ENCODE measurements around the gene PTP4A1.

The PTP4A1 gene

DNA sequence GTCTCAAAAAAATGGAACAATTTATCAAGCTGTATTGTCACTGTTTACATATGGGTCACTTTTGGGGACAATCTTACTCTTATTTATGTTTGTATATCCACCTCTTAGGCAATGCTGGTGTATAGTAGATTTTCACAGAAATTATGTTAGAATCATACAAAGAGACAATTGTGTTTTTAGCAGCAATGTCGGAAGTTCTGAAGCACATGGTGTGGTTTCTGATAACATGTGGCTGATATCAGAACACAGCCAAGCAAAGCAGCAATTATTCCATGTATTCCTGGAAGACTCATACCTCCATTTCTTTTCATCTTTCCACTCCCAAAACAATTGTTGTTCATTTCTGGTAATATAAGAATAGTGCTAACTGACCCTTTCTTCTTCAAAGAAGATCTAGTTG lies 17.5 kb upstream of the PTP4A1 start:
- no peak for TF ChIP-seq YY1 (IDR thresholded peaks at IDR 0.05; ENCODE audit: low read depth)
- TF ChIP-seq TCF12 (IDR thresholded peaks at IDR 0.05; ENCODE audit: low read depth): no peak
- TF ChIP-seq MAX (IDR thresholded peaks at IDR 0.05): no peak
- no peak for TF ChIP-seq RAD21 (IDR thresholded peaks at IDR 0.05; ENCODE audit: low read depth)
- no peak for TF ChIP-seq CEBPB (IDR thresholded peaks at IDR 0.05)
- TF ChIP-seq TEAD4 (IDR thresholded peaks at IDR 0.05): no peak
- no peak for TF ChIP-seq EP300 (IDR thresholded peaks at IDR 0.05; ENCODE audit: borderline replicate concordance)
- TF ChIP-seq CREB1 (IDR thresholded peaks at IDR 0.05; ENCODE audit: low read depth): no peak
- no peak for TF ChIP-seq FOXM1 (IDR thresholded peaks at IDR 0.05; ENCODE audit: borderline replicate concordance, low read depth)
- TF ChIP-seq TAF1 (IDR thresholded peaks at IDR 0.05; ENCODE audit: low read depth): no peak
- no peak for TF ChIP-seq ZBTB7A (IDR thresholded peaks at IDR 0.05; ENCODE audit: low read depth)
- no peak for TF ChIP-seq USF1 (IDR thresholded peaks at IDR 0.05)
- TF ChIP-seq REST (IDR thresholded peaks at IDR 0.05; ENCODE audit: low read depth): no peak

GRCh38 chr6:63556369-63556768 lies 15.9 kb upstream of the PTP4A1 start:
- TF ChIP-seq RAD21 (IDR thresholded peaks at IDR 0.05; ENCODE audit: low read depth) (no peak), EP300 (IDR thresholded peaks at IDR 0.05; ENCODE audit: borderline replicate concordance) (no peak), USF1 (IDR thresholded peaks at IDR 0.05) (no peak), TCF12 (IDR thresholded peaks at IDR 0.05; ENCODE audit: low read depth) (no peak), REST (IDR thresholded peaks at IDR 0.05; ENCODE audit: low read depth) (no peak), CEBPB (IDR thresholded peaks at IDR 0.05) (no peak), CREB1 (IDR thresholded peaks at IDR 0.05; ENCODE audit: low read depth) (no peak), TEAD4 (IDR thresholded peaks at IDR 0.05) (no peak), NFIC (IDR thresholded peaks at IDR 0.05) (no peak), MAX (IDR thresholded peaks at IDR 0.05) (no peak)

DNA sequence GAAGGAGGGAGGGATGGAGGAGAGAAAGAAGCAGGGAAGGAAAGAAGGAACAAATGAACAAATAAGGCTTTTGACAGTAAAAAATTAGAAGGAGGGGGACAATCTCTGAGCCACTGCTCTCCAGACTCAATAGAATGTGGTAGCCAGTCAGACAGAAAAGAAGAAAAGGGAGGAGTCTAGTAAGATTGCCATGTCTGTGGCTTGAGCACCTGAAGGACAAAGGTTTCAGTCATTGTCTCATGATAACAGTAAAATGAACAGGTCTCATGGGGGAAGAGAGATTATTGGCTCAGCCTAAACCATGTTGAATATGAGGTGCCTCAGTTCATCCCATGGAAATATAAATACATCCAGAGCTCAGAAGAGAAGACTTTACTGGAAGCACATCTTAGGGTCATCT lies 14.0 kb upstream of the PTP4A1 start:
- no peak for TF ChIP-seq TEAD4 (IDR thresholded peaks at IDR 0.05)
- no peak for TF ChIP-seq EP300 (IDR thresholded peaks at IDR 0.05; ENCODE audit: borderline replicate concordance)
- TF ChIP-seq REST (IDR thresholded peaks at IDR 0.05; ENCODE audit: low read depth): no peak
- TF ChIP-seq MAX (IDR thresholded peaks at IDR 0.05): no peak
- TF ChIP-seq EGR1 (IDR thresholded peaks at IDR 0.05): no peak
- no peak for TF ChIP-seq RAD21 (IDR thresholded peaks at IDR 0.05; ENCODE audit: low read depth)
- no peak for TF ChIP-seq TCF12 (IDR thresholded peaks at IDR 0.05; ENCODE audit: low read depth)
- TF ChIP-seq YY1 (IDR thresholded peaks at IDR 0.05; ENCODE audit: low read depth): no peak
- no peak for TF ChIP-seq NFIC (IDR thresholded peaks at IDR 0.05)
- TF ChIP-seq TAF1 (IDR thresholded peaks at IDR 0.05; ENCODE audit: low read depth): no peak
- no peak for TF ChIP-seq ZBTB7A (IDR thresholded peaks at IDR 0.05; ENCODE audit: low read depth)
- no peak for TF ChIP-seq CREB1 (IDR thresholded peaks at IDR 0.05; ENCODE audit: low read depth)
- TF ChIP-seq CEBPB (IDR thresholded peaks at IDR 0.05): no peak
- no peak for TF ChIP-seq FOXM1 (IDR thresholded peaks at IDR 0.05; ENCODE audit: borderline replicate concordance, low read depth)
- TF ChIP-seq USF1 (IDR thresholded peaks at IDR 0.05): no peak

DNA sequence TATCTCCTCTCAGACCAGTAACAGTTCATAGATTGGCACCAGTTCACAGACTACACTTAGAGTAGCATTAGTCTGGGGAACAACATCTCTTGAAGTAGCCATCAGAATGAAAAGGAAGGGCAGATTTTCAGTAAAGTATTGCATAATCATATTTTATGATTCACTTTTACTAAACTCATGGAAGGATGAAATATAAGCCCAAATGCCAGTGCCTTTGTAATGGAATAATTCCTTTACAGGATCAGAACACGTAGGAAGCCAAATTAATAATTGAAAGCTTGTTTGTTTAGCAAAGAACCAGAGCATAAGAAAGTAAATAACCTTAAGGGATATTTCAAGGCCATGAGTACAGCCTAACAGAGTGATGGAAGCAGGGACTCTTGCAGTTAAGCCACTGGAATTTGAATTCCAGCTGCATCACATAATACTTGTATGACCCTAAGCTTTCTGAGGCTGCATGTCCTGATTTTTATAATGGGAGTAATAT lies 11.4 kb upstream of the PTP4A1 start:
- TF ChIP-seq USF1 (IDR thresholded peaks at IDR 0.05): no peak
- TF ChIP-seq FOXM1 (IDR thresholded peaks at IDR 0.05; ENCODE audit: borderline replicate concordance, low read depth): no peak
